ENCODE data around the gene CRACDL.

GRCh38 chr2:98972582-98973167 lies 36.6 kb upstream of the CRACDL start:
- no peak for TF ChIP-seq CTCF (IDR thresholded peaks at IDR 0.05; ENCODE audit: low read depth, low read length)
- no peak for TF ChIP-seq EZH2phosphoT487 (IDR thresholded peaks at IDR 0.05; ENCODE audit: low read depth)
